Calu3 (cell line): ENCODE measurements around the gene MYLK. TPM values are rescaled to one million over a fixed set of nuclear protein-coding genes. Genes with fewer than 3 reads are reported as not detected.

Experiments used
- BruUV-seq: library from RNA; stranded (reverse); fragments of 400-500 nt; replicated peaks from 2 replicates; lab custom pipeline; 2021; lab: Mats Ljungman, UMichigan
- CTCF ChIA-PET: fragments of 300-600 bp; sonication (Branson Sonifier 250); formaldehyde crosslinking; loops from one replicate; lab custom pipeline; 2022; ENCODE audit warnings: antibody characterized with exemption; lab: Charles Lee
- DNase-seq: peaks from one replicate; pipeline ENCODE4 v3.0.0; 2022
- H3K27ac Mint-ChIP-seq: one replicate; pipeline ENCODE4 v1.8.0; 2022; ENCODE audit warnings: mixed read lengths; ENCODE audit not compliant: unreplicated experiment
- H3K27me3 Mint-ChIP-seq: one replicate; pipeline ENCODE4 v1.8.0; 2022; ENCODE audit warnings: mixed read lengths; ENCODE audit not compliant: unreplicated experiment
- H3K36me3 Mint-ChIP-seq: one replicate; pipeline ENCODE4 v1.8.0; 2022; ENCODE audit warnings: mild to moderate bottlenecking, moderate library complexity, mixed read lengths; ENCODE audit not compliant: insufficient read depth, unreplicated experiment
- H3K4me1 Mint-ChIP-seq: one replicate; pipeline ENCODE4 v1.8.0; 2022; ENCODE audit warnings: mild to moderate bottlenecking, low read depth, mixed read lengths; ENCODE audit not compliant: unreplicated experiment
- H3K4me3 Mint-ChIP-seq: one replicate; pipeline ENCODE4 v1.8.0; 2022; ENCODE audit warnings: mild to moderate bottlenecking, low read depth, moderate library complexity, mixed read lengths; ENCODE audit not compliant: unreplicated experiment
- H3K9me3 Mint-ChIP-seq: one replicate; pipeline ENCODE4 v1.8.0; 2022; ENCODE audit warnings: low read depth, mixed read lengths; ENCODE audit not compliant: unreplicated experiment
- CTCF ChIP-seq: fragments of 200-600 bp; IDR thresholded peaks from one replicate; pipeline ENCODE4 v1.8.0; 2022; ENCODE audit warnings: antibody characterized with exemption; ENCODE audit not compliant: unreplicated experiment
- intact Hi-C: fragments of 100-400 bp; cut with micrococcal nuclease; formaldehyde crosslinking; loops from one replicate; pipeline ENCODE4 v1.10.0; 2022; ENCODE audit not compliant: unreplicated experiment
- total RNA-seq: library from RNA; stranded (reverse); gene quantifications from 2 replicates; pipeline ENCODE4 v1.2.3, GENCODE V29; 2022

MYLK gene
- total RNA-seq, 1 experiment from 2014 or later: 10.7 TPM

- intact Hi-C loops: no loop called here
- Mint-ChIP-seq H3K4me1 (peaks cover 9% of the 10 kb centered on the region), H3K27ac (no peak overlapping the region), H3K4me3 (no peak overlapping the region), H3K9me3 (no peaks in the 10 kb centered on the region), H3K36me3 (no peaks in the 10 kb centered on the region), H3K27me3 (no peaks in the 10 kb centered on the region)
- no peak for DNase-seq
- TF ChIP-seq CTCF: no peak
- CTCF ChIA-PET: no interaction called here
- BruUV-seq: no TSS peak
These were observed 101.0 kb downstream of the MYLK start for GRCh38 chr3:123783050-123783689.

GRCh38 chr3:123782488-123782887, 101.6 kb downstream of the MYLK start:
- no peaks in the 10 kb centered on the region for H3K9me3 Mint-ChIP-seq
- H3K27me3 Mint-ChIP-seq: no peaks in the 10 kb centered on the region
- no peak overlapping the region for H3K4me3 Mint-ChIP-seq
- intact Hi-C loops: no loop called here
- H3K4me1 Mint-ChIP-seq: peaks cover 9% of the 10 kb centered on the region
- no TSS peak for BruUV-seq
- TF ChIP-seq CTCF: no peak
- CTCF ChIA-PET: no interaction called here
- no peak overlapping the region for H3K27ac Mint-ChIP-seq
- H3K36me3 Mint-ChIP-seq: no peaks in the 10 kb centered on the region
- DNase-seq: no peak

GRCh38 chr3:123781571-123782275, 102.4 kb downstream of the MYLK start:
- peaks cover 9% of the 10 kb centered on the region for H3K4me1 Mint-ChIP-seq
- no peak overlapping the region for H3K4me3 Mint-ChIP-seq
- DNase-seq: no peak
- no peaks in the 10 kb centered on the region for H3K9me3 Mint-ChIP-seq
- CTCF ChIA-PET: no interaction called here
- BruUV-seq: no TSS peak
- TF ChIP-seq CTCF: no peak
- intact Hi-C loops: no loop called here
- H3K36me3 Mint-ChIP-seq: no peaks in the 10 kb centered on the region
- H3K27me3 Mint-ChIP-seq: no peaks in the 10 kb centered on the region
- no peak overlapping the region for H3K27ac Mint-ChIP-seq

GRCh38 chr3:123781138-123781537, 103.0 kb downstream of the MYLK start:
- CTCF ChIA-PET: no interaction called here
- BruUV-seq: no TSS peak

More at GRCh38 chr3:123781138-123781537, 103.0 kb downstream of the MYLK start:
- Mint-ChIP-seq H3K36me3 (no peaks in the 10 kb centered on the region), H3K27ac (no peak overlapping the region), H3K4me3 (no peak overlapping the region), H3K27me3 (no peaks in the 10 kb centered on the region), H3K9me3 (no peaks in the 10 kb centered on the region), H3K4me1 (peaks cover 9% of the 10 kb centered on the region)
- TF ChIP-seq CTCF: no peak
- peak; percentile 9 for DNase-seq
- intact Hi-C loops: no loop called here
